Breast epithelium (tissue), 4 donors: Measurements from ENCODE around the gene LGALS3BP. TPM values are rescaled to one million over a fixed set of nuclear protein-coding genes. Genes with fewer than 3 reads are reported as not detected.

ENCODE experiments used
- DNase-seq, 2 donors: peaks; one replicate each; pipeline ENCODE4 v3.0.0-alpha.2; 2019; ENCODE audit warnings: low spot score in 2 of 2
- H3K27ac ChIP-seq, 2 donors: fragments of 200-600 bp; sonication (generic) in 1 of 2; one replicate each; pipeline ENCODE4 v1.5.1; 2016 to 2019; ENCODE audit warnings: mild to moderate bottlenecking in 1 of 2
- H3K27me3 ChIP-seq, 2 donors: fragments of 200-600 bp; sonication (generic) in 1 of 2; one replicate each; pipeline versions ENCODE4 v1.5.1 to v1.6.0; 2017 to 2019; ENCODE audit warnings: control low read depth in 1 of 2, mild to moderate bottlenecking in 1 of 2
- H3K36me3 ChIP-seq: fragments of 200-600 bp; one replicate; pipeline ENCODE4 v1.5.1; 2019
- H3K4me1 ChIP-seq, 2 donors: fragments of 200-600 bp; sonication (generic); one replicate each; pipeline ENCODE4 v1.5.1; 2016 to 2019; ENCODE audit warnings: control low read depth in 1 of 2
- H3K4me3 ChIP-seq, 3 donors: fragments of 200-600 bp; sonication (generic); 1 replicate in 2 of 3; 2 replicates in 1 of 3; pipeline ENCODE4 v1.5.1; 2016 to 2019; ENCODE audit warnings: mild to moderate bottlenecking in 3 of 3, moderate library complexity in 2 of 3
- H3K9me3 ChIP-seq, 2 donors: fragments of 200-600 bp; sonication (generic) in 1 of 2; one replicate each; pipeline ENCODE4 v1.5.1; 2016 to 2019; ENCODE audit warnings: control low read depth in 1 of 2
- POLR2A ChIP-seq: fragments of 450-650 bp; IDR thresholded peaks from one replicate; pipeline ENCODE4 v1.6.1; 2016; ENCODE audit warnings: antibody characterized with exemption, mild to moderate bottlenecking, moderate library complexity
- POLR2AphosphoS5 ChIP-seq, 3 donors: sonication (generic); formaldehyde crosslinking; IDR thresholded peaks; one replicate each; pipeline ENCODE4 v1.6.1; 2017; ENCODE audit warnings: antibody characterized with exemption in 3 of 3
- intact Hi-C: fragments of 100-400 bp; cut with DNase I; formaldehyde crosslinking; loops from one replicate; pipeline ENCODE4 v1.15.1; 2023; ENCODE audit warnings: low total_unique reads
- total RNA-seq, 3 donors: library from RNA; depleted of rRNA; stranded (reverse); fragments of >200 nt; gene quantifications; one replicate each; pipeline ENCODE4 v1.1.0, GENCODE V29; 2016
- TF ChIP-seq, protein P1 (sequence below), 3 donors: fragments of 450-650 bp; IDR thresholded peaks; one replicate each; pipeline ENCODE4 v1.5.1; 2016 to 2017; ENCODE audit warnings: antibody characterized with exemption in 3 of 3, mild to moderate bottlenecking in 3 of 3, moderate library complexity in 3 of 3

LGALS3BP gene
- total RNA-seq, 3 donors from 2014 or later, result 192 to 532 (median 206) TPM

DNA sequence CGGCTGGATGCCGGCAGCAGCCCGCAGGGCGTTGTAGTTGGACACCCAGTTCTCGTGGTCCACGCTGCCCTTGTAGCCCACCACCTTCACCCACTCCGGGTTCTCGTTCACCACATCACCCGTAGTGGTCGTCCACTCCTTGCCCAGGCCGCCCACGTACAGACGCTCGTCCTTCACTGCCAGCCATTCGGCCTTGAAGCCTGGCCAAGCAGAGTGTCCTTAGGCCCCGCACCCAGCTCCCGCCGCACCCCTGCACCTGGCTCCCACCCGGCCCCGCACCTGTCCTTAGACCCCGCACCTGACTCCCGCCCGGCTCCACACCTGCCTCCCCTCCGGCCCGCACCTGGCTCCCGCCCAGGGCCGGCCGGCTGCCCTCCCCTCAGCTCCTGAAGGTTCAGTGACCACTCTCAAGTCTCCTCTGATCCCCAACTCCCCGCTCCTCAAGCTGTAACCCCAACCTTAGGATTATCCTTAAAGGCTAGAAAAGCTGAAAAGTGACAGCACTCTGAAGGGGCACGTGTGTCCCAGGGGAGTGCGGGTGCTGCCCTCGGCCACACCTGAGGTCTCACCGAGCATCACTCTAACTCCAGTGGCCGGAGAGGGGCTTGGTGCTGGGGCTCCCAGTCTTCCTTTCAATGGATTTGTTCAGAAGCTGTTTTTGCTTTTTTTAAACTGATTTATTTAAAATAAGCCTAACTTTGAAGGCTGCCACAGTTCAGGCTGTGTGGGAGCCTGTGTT, 15.5 kb upstream of the LGALS3BP start:
- no peaks in the 10 kb centered on the region for H3K36me3 ChIP-seq
- TF ChIP-seq POLR2A (no peak), POLR2AphosphoS5 (IDR thresholded peaks at IDR 0.05) (no peak)
- TF ChIP-seq, protein P1, sequence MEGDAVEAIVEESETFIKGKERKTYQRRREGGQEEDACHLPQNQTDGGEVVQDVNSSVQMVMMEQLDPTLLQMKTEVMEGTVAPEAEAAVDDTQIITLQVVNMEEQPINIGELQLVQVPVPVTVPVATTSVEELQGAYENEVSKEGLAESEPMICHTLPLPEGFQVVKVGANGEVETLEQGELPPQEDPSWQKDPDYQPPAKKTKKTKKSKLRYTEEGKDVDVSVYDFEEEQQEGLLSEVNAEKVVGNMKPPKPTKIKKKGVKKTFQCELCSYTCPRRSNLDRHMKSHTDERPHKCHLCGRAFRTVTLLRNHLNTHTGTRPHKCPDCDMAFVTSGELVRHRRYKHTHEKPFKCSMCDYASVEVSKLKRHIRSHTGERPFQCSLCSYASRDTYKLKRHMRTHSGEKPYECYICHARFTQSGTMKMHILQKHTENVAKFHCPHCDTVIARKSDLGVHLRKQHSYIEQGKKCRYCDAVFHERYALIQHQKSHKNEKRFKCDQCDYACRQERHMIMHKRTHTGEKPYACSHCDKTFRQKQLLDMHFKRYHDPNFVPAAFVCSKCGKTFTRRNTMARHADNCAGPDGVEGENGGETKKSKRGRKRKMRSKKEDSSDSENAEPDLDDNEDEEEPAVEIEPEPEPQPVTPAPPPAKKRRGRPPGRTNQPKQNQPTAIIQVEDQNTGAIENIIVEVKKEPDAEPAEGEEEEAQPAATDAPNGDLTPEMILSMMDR (IDR thresholded peaks at IDR 0.05), result no peak
- peaks cover 0 to 28% of the 10 kb centered on the region in 2 donors for H3K4me1 ChIP-seq
- intact Hi-C loops, result no loop called here
- H3K9me3 ChIP-seq, result no peaks in the 10 kb centered on the region
- DNase-seq, result peak in 1 of 2 donors; percentile 49
- H3K4me3 ChIP-seq, result no peak overlapping the region
- peak overlapping the region; percentile 69 to 77 for H3K27ac ChIP-seq
- H3K27me3 ChIP-seq, result no peaks in the 10 kb centered on the region

DNA sequence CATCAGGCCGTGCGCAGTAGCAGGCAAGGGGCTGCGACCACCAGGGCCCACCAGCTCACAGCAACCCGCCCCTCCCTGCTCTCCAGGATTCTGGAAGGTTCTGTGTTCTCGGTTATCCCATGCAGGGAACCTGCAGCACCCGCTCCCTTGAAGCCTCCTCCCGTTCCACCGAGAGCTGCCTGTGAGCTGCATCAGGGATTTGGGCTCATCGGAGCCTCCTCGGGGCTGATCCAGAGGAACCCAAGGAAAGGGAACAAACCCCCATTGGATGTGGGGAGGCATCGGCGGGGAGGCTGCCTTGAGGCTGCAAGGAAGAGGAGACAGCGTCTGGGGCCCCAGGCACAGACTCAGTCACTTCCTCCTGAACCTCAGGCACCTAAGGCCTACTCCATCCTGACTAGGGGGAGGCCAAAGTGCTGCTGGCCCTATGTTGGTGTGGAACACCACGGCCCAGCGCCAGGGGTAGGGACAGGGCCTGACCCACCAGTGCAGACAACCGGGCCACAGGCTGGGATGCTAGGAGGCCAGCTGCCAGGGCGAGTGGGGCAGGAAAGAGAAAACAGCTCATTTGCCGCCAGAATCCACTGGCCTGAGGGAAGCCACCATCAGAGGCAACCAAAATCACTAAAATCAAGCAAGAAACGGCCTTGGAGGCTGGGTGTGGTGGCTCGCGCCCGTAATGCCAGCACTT, 14.4 kb upstream of the LGALS3BP start:
- intact Hi-C loops, result no loop called here
- Histone ChIP-seq H3K27me3 (no peaks in the 10 kb centered on the region), H3K4me1 (peaks cover 0 to 28% of the 10 kb centered on the region in 2 donors), H3K36me3 (no peaks in the 10 kb centered on the region), H3K4me3 (no peak overlapping the region), H3K27ac (no peak overlapping the region), H3K9me3 (no peaks in the 10 kb centered on the region)
- peak in 1 of 2 donors; percentile 45 for DNase-seq
- TF ChIP-seq, protein P1 (IDR thresholded peaks at IDR 0.05), result no peak
- TF ChIP-seq POLR2A (no peak), POLR2AphosphoS5 (IDR thresholded peaks at IDR 0.05) (no peak)

DNA sequence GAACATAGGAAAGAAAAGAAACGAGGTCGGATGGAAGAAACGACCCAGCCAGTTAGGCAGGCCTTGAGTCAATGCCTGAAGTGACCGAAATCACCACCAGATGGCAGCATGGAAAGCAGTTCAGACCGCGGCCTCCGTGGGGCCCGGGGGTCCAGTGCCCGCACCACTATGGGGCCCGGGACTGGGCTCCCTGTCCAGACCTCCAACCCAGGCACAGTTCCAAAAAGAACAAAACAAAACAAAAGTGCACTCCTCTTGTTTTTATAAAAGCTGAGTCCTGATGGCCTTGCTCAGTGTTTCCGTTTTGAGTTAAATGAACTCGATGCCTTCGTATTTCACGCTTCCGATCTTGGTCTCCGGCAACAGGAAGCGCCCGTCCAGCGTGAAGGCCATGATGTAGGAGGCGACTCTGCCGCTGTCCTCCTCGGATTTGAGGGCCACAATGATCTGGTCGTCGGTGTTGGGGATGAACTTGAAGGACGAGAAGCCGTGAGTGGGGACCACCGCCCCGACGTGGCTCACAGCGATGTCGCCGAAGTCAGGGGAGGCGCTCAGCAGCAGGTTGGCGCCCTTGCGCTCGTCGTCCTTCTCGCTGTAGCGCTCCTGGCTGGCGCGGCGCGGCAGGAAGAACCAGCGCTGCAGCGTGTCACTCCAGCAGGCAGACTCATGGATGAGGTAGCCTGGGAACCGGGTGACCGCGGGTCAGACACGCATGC, 13.7 kb upstream of the LGALS3BP start:
- intact Hi-C loops, result no loop called here
- TF ChIP-seq, protein P1 (IDR thresholded peaks at IDR 0.05), result peak; percentile 65 to 76 (median 73)
- no peak for TF ChIP-seq POLR2A
- Histone ChIP-seq H3K4me3 (no peak overlapping the region), H3K27ac (no peak overlapping the region), H3K9me3 (no peaks in the 10 kb centered on the region), H3K27me3 (no peaks in the 10 kb centered on the region), H3K36me3 (no peaks in the 10 kb centered on the region), H3K4me1 (peaks cover 0 to 21% of the 10 kb centered on the region in 2 donors)
- DNase-seq, result peak in 1 of 2 donors; percentile 65

DNA sequence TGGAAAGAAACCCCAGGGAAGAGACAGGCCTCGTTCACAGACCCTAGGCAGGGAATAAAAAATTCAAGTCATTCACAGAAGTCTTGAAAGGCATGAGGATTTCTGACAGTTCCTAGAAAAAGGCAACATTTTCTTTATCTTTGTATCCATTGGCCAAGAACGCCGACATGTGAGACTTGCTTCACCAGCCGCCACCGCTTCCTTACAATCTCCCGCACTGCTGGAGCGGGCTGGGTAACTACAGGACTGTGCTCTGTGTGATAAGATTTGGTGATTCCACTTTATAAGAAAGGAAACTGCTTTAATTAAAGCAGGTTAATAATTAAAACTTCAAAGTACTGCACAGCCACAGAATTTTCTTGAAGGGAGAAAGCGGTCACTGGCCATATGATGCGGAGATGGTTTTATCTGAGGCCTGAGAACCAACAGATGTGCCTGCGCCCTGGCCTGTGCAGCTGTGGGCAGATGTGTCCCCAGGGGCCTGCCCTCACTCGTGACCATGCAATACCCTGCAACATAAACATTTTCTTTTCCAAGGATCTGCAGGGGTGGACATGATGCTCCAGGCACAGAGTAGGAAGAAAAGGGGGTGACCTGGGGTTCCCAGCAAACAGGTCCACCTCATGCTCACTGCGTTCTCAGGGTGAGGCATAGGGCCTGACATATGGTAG, 13.0 kb upstream of the LGALS3BP start:
- Histone ChIP-seq H3K27me3 (no peaks in the 10 kb centered on the region), H3K9me3 (no peaks in the 10 kb centered on the region), H3K4me3 (no peak overlapping the region), H3K27ac (no peak overlapping the region), H3K4me1 (peaks cover 0 to 20% of the 10 kb centered on the region in 2 donors), H3K36me3 (no peaks in the 10 kb centered on the region)
- peak in 1 of 2 donors; percentile 28 for DNase-seq
- intact Hi-C loops, result no loop called here
- TF ChIP-seq POLR2AphosphoS5 (IDR thresholded peaks at IDR 0.05) (no peak), POLR2A (no peak)
- TF ChIP-seq, protein P1 (IDR thresholded peaks at IDR 0.05), result no peak
